H9 (cell line): ENCODE data around the gene NUDT14. TPM values are rescaled to one million over a fixed set of nuclear protein-coding genes. Genes with fewer than 3 reads are reported as not detected.

Experiments used
- DNase-seq: peaks from one replicate; pipeline ENCODE4 v3.0.0-alpha.2; 2017
- H2AFZ ChIP-seq: one replicate; pipeline ENCODE4 v1.6.1; 2013; ENCODE audit warnings: mild to moderate bottlenecking, low read length, control low read depth, moderate library complexity
- H2AK5ac ChIP-seq: 2 replicates; pipeline ENCODE4 v1.6.1; 2013; ENCODE audit warnings: low read length, control low read depth, mixed read lengths; ENCODE audit not compliant: insufficient read length
- H2BK120ac ChIP-seq: one replicate; pipeline ENCODE4 v1.6.1; 2013; ENCODE audit warnings: low read depth, mild to moderate bottlenecking, low read length, control low read depth, inconsistent platforms; ENCODE audit not compliant: poor library complexity, severe bottlenecking
- H2BK12ac ChIP-seq: 2 replicates; pipeline ENCODE4 v1.6.1; 2013; ENCODE audit warnings: low read length, control low read depth, mixed read lengths, low read depth; ENCODE audit not compliant: insufficient read length
- H2BK15ac ChIP-seq: 2 replicates; pipeline ENCODE4 v1.6.1; 2013; ENCODE audit warnings: low read depth, low read length, control low read depth
- H2BK20ac ChIP-seq: one replicate; pipeline ENCODE4 v1.6.1; 2013; ENCODE audit warnings: low read depth, mild to moderate bottlenecking, low read length, control low read depth, inconsistent platforms; ENCODE audit not compliant: poor library complexity, severe bottlenecking
- H2BK5ac ChIP-seq: 2 replicates; pipeline ENCODE4 v1.6.1; 2013; ENCODE audit warnings: low read length, control low read depth, mixed read lengths; ENCODE audit not compliant: insufficient read length
- H3K14ac ChIP-seq: 2 replicates; pipeline ENCODE4 v1.6.1; 2013; ENCODE audit warnings: low read length, control low read depth; ENCODE audit not compliant: insufficient read depth
- H3K18ac ChIP-seq: 2 replicates; pipeline ENCODE4 v1.6.1; 2013; ENCODE audit warnings: low read depth, mild to moderate bottlenecking, mixed read lengths, low read length, control low read depth; ENCODE audit not compliant: insufficient read length
- H3K23ac ChIP-seq: 2 replicates; pipeline ENCODE4 v1.6.1; 2013; ENCODE audit warnings: low read length, control low read depth, mixed read lengths, low read depth; ENCODE audit not compliant: insufficient read length
- H3K23me2 ChIP-seq: 2 replicates; pipeline ENCODE4 v1.6.1; 2013; ENCODE audit warnings: low read depth, mild to moderate bottlenecking, mixed read lengths, low read length, control low read depth; ENCODE audit not compliant: insufficient read length, poor library complexity, severe bottlenecking
- H3K27ac ChIP-seq: 2 replicates; pipeline ENCODE4 v1.5.1; 2013; ENCODE audit warnings: low read length, control low read depth, mixed read lengths, low read depth; ENCODE audit not compliant: insufficient read length
- H3K27me3 ChIP-seq: 2 replicates; pipeline ENCODE4 v1.6.1; 2013; ENCODE audit warnings: low read length, control low read depth, inconsistent platforms; ENCODE audit not compliant: insufficient read depth
- H3K4ac ChIP-seq: 2 replicates; pipeline ENCODE4 v1.6.1; 2013; ENCODE audit warnings: low read depth, mild to moderate bottlenecking, control low read depth, inconsistent platforms, low read length, moderate library complexity
- H3K4me1 ChIP-seq: 2 replicates; pipeline ENCODE4 v1.6.1; 2013; ENCODE audit warnings: low read length, control low read depth, inconsistent platforms; ENCODE audit not compliant: insufficient read depth
- H3K4me2 ChIP-seq: 2 replicates; pipeline ENCODE4 v1.6.1; 2013; ENCODE audit warnings: low read length, control low read depth, mixed read lengths; ENCODE audit not compliant: insufficient read length, insufficient read depth
- H3K56ac ChIP-seq: 2 replicates; pipeline ENCODE4 v1.6.1; 2013; ENCODE audit warnings: low read depth, mild to moderate bottlenecking, mixed read lengths, low read length, control low read depth; ENCODE audit not compliant: insufficient read length
- H3K79me1 ChIP-seq: 2 replicates; pipeline ENCODE4 v1.6.1; 2013; ENCODE audit warnings: low read depth, mild to moderate bottlenecking, moderate library complexity, low read length, control low read depth, inconsistent platforms; ENCODE audit not compliant: insufficient read depth, poor library complexity, severe bottlenecking
- H3K79me2 ChIP-seq: 2 replicates; pipeline ENCODE4 v1.6.1; 2013; ENCODE audit warnings: low read length, control low read depth, inconsistent platforms; ENCODE audit not compliant: insufficient read depth
- H3K9ac ChIP-seq: 2 replicates; pipeline ENCODE4 v1.6.1; 2013; ENCODE audit warnings: low read length, control low read depth, mixed read lengths; ENCODE audit not compliant: insufficient read length; ENCODE audit errors: extremely low read depth
- H3K9me3 ChIP-seq: one replicate; pipeline ENCODE4 v1.6.1; 2013; ENCODE audit warnings: low read depth, low read length, inconsistent platforms; ENCODE audit not compliant: control insufficient read depth
- H3T11ph ChIP-seq: one replicate; pipeline ENCODE4 v1.6.1; 2013; ENCODE audit warnings: mild to moderate bottlenecking, low read length, control low read depth, inconsistent platforms
- H4K20me1 ChIP-seq: one replicate; pipeline ENCODE4 v1.6.1; 2013; ENCODE audit not compliant: control insufficient read depth, insufficient read length, insufficient read depth
- H4K5ac ChIP-seq: 2 replicates; pipeline ENCODE4 v1.6.1; 2013; ENCODE audit warnings: low read depth, mild to moderate bottlenecking, mixed read lengths, low read length, control low read depth; ENCODE audit not compliant: insufficient read length
- H4K8ac ChIP-seq: replicated peaks from 2 replicates; pipeline ENCODE4 v1.6.1; 2013; ENCODE audit warnings: low read length, control low read depth, mixed read lengths, low read depth; ENCODE audit not compliant: insufficient read length
- H4K91ac ChIP-seq: 2 replicates; pipeline ENCODE4 v1.6.1; 2013; ENCODE audit warnings: low read depth, mild to moderate bottlenecking, moderate library complexity, mixed read lengths, low read length, control low read depth; ENCODE audit not compliant: insufficient read length
- H3K27ac Mint-ChIP-seq, 3 experiments: 2 replicates in 2 of 3; 3 replicates in 1 of 3; pipeline ENCODE4 v1.8.0; 2020 to 2021; ENCODE audit warnings: mixed read lengths in 3 of 3, mild to moderate bottlenecking in 1 of 3, moderate library complexity in 1 of 3
- H3K27me3 Mint-ChIP-seq: 2 replicates; pipeline ENCODE4 v1.8.0; 2021; ENCODE audit warnings: low read depth, mild to moderate bottlenecking, moderate library complexity, mixed read lengths
- H3K36me3 Mint-ChIP-seq, 3 experiments: 2 replicates in 2 of 3; 3 replicates in 1 of 3; pipeline ENCODE4 v1.8.0; 2020 to 2021; ENCODE audit warnings: low read depth in 3 of 3, mixed read lengths in 3 of 3; ENCODE audit not compliant: insufficient read depth in 1 of 3
- H3K4me1 Mint-ChIP-seq, 2 experiments: 2 replicates each; pipeline ENCODE4 v1.8.0; 2020; ENCODE audit warnings: mixed read lengths in 2 of 2
- H3K4me3 Mint-ChIP-seq, 2 experiments: 2 replicates in 1 of 2; 3 replicates in 1 of 2; pipeline ENCODE4 v1.8.0; 2020 to 2021; ENCODE audit warnings: mild to moderate bottlenecking in 2 of 2, mixed read lengths in 2 of 2, moderate library complexity in 1 of 2
- H3K9me3 Mint-ChIP-seq, 2 experiments: 2 replicates in 1 of 2; 3 replicates in 1 of 2; pipeline ENCODE4 v1.8.0; 2020; ENCODE audit warnings: mild to moderate bottlenecking in 2 of 2, mixed read lengths in 2 of 2, moderate library complexity in 1 of 2
- WGBS: extraction: QIAGEN DNeasy Blood & Tissue Kit; methylation state at CpG from one replicate; pipeline ENCODE4 v1.1.7; 2013; ENCODE audit warnings: missing lambda C conversion rate, low lambda C conversion rate, mixed read lengths; ENCODE audit not compliant: insufficient read length; ENCODE audit errors: extremely low coverage; 5-methylcytosine and 5-hydroxymethylcytosine counted together
- total RNA-seq: library from RNA; stranded (reverse); gene quantifications from 2 replicates; pipeline ENCODE4 v1.2.1, GENCODE V29; 2021
- TF ChIP-seq, protein P1 (sequence below): fragments of 200-600 bp; sonication (generic); conservative IDR thresholded peaks from 3 replicates; pipeline ENCODE4 v1.8.0; 2021; ENCODE audit warnings: antibody characterized with exemption, mild to moderate bottlenecking

The NUDT14 gene
- total RNA-seq, 1 experiment from 2014 or later: 41.1 TPM

DNA sequence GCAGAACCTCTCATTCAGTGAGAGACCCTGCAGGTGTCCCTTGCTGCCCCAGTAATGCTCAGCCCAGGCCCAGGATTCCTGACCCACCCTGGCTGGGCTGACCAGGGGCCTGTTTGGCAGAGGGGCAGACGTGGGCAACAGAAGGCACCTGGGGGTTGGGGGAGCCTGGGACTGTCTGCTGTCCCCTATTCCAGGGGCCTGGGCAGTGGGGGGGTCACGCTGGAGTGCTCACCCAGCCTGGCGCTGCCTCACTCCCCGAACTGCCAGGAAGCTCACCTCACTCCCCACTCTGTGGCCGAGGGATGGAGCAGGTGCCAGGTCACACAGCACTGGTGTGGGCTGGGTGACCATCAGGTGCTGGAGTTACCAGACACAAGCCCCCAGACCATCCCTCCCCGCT lies 22.6 kb upstream of the NUDT14 start:
- H3K23ac ChIP-seq: no peak overlapping the region
- H4K5ac ChIP-seq: no peak overlapping the region
- no peaks in the 10 kb centered on the region for H3K23me2 ChIP-seq
- no peak for DNase-seq
- no peak overlapping the region for H2BK5ac ChIP-seq
- H2AFZ ChIP-seq: no peak overlapping the region
- no peaks in the 10 kb centered on the region for H3K79me2 ChIP-seq
- Mint-ChIP-seq H3K9me3 (no peaks in the 10 kb centered on the region), H3K4me3 (no peak overlapping the region), H3K36me3 (no peaks in the 10 kb centered on the region), H3K27ac (no peak overlapping the region), H3K27me3 (peaks cover 13% of the 10 kb centered on the region), H3K4me1 (peaks cover 0 to 3% of the 10 kb centered on the region in 2 experiments; a peak in 3 of 4 replicates)
- H4K20me1 ChIP-seq: no peaks in the 10 kb centered on the region
- H3K4ac ChIP-seq: no peak overlapping the region
- H2BK15ac ChIP-seq: no peak overlapping the region
- no peaks in the 10 kb centered on the region for H3K4me1 ChIP-seq
- no peak overlapping the region for H3T11ph ChIP-seq
- H3K9me3 ChIP-seq: no peaks in the 10 kb centered on the region
- H3K18ac ChIP-seq: no peak overlapping the region
- no CpG with 5 or more reads among the region's 6 CpGs for WGBS
- H2AK5ac ChIP-seq: no peak overlapping the region
- no peak overlapping the region for H3K56ac ChIP-seq
- no peak overlapping the region for H3K4me2 ChIP-seq
- no peak overlapping the region for H3K14ac ChIP-seq
- H3K27ac ChIP-seq: no peak overlapping the region
- no peak overlapping the region for H4K91ac ChIP-seq
- no peak overlapping the region for H3K9ac ChIP-seq
- H4K8ac ChIP-seq: no peak overlapping the region
- H2BK120ac ChIP-seq: no peak overlapping the region
- no peak overlapping the region for H2BK12ac ChIP-seq
- no peak overlapping the region for H2BK20ac ChIP-seq
- TF ChIP-seq, protein P1, sequence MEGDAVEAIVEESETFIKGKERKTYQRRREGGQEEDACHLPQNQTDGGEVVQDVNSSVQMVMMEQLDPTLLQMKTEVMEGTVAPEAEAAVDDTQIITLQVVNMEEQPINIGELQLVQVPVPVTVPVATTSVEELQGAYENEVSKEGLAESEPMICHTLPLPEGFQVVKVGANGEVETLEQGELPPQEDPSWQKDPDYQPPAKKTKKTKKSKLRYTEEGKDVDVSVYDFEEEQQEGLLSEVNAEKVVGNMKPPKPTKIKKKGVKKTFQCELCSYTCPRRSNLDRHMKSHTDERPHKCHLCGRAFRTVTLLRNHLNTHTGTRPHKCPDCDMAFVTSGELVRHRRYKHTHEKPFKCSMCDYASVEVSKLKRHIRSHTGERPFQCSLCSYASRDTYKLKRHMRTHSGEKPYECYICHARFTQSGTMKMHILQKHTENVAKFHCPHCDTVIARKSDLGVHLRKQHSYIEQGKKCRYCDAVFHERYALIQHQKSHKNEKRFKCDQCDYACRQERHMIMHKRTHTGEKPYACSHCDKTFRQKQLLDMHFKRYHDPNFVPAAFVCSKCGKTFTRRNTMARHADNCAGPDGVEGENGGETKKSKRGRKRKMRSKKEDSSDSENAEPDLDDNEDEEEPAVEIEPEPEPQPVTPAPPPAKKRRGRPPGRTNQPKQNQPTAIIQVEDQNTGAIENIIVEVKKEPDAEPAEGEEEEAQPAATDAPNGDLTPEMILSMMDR: no peak
- H3K79me1 ChIP-seq: no peaks in the 10 kb centered on the region
- no peaks in the 10 kb centered on the region for H3K27me3 ChIP-seq
